Measurements from ENCODE around the gene ACAA1. TPM values are rescaled to one million over a fixed set of nuclear protein-coding genes. Genes with fewer than 3 reads are reported as not detected.

Gene ACAA1
- total and polyA plus RNA-seq, 9 of the 15 experiments (the other 6 are each of a cell fraction or from before 2014, with no cell fraction given): 4.0 to 88.9 (median 57.2) TPM

DNA sequence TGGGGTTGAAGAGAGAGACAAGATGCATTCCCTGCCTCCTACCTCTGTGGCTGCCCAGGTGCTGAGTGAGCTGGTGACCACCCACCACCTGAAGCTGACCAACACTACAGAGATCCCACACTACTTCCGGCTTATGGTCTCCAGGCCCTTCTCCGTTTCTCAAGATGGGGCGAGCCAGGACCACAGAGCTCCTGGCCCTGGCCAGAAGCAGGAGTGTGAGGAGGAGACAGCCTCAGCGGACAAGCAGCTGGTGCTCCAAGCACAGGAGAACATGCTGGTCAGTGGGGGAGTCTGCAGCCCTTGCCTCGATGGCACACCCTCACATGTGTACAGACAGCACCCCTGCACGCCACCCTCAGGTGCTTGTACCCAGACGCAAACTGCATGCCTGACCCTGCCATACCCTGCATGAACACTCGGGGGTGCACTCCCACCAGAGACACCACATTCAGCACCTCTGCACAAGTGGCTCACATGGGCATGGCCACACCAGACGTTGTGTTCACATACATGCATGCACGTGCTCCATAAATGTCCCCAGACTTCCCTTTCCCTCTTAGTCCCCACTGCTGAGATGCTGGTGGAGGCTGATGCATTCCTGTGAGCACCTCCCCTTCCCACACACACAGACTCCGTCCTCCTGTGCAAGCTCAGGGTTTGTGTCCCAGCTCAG lies 19.0 kb downstream of the ACAA1 start:
- Histone ChIP-seq H4K20me1 (replicated peaks; ENCODE audit: control insufficient read depth, insufficient read depth, low read length) (peaks cover 19% of the 10 kb centered on the region), H3K27ac (ENCODE audit: extremely low read depth, low read depth, low read length) (no peak overlapping the region), H3K9me3 (replicated peaks; ENCODE audit: control insufficient read depth, insufficient read depth, low read depth, low read length) (no peaks in the 10 kb centered on the region), H3K4me3 (no peak overlapping the region), H3K9ac (ENCODE audit: insufficient read depth in 1 of 2, low read depth in 2 of 2, low read length in 2 of 2) (peak overlapping the region in 1 of 2 experiments; percentile 44; a peak in 2 of 4 replicates), H3K4me1 (replicated peaks in 1 of 2; ENCODE audit: control insufficient read depth in 2 of 2, insufficient read depth in 2 of 2, low read length in 2 of 2) (peaks cover 0 to 30% of the 10 kb centered on the region in 2 experiments; a peak in 3 of 5 replicates), H3K27me3 (ENCODE audit: control insufficient read depth in 2 of 2, insufficient read depth in 2 of 2, low read length in 2 of 2) (peaks cover 6 to 26% of the 10 kb centered on the region in 2 experiments; a peak in 3 of 5 replicates), H2AFZ (ENCODE audit: low read depth, low read length) (no peak overlapping the region), H3K36me3 (ENCODE audit: control insufficient read depth, insufficient read depth, low read length) (peaks cover 22% of the 10 kb centered on the region; the same call in 2 of the 3 replicates), H3K79me2 (ENCODE audit: control insufficient read depth, insufficient read depth, low read length) (no peaks in the 10 kb centered on the region), H3K4me2 (ENCODE audit: insufficient read depth, low read length) (no peak overlapping the region), H3K9me1 (ENCODE audit: control insufficient read depth, insufficient read depth, low read length) (no peaks in the 10 kb centered on the region)
- peak; percentile 83 to 87 (median 84) for DNase-seq (ENCODE audit: extremely low read depth in 1 of 4, low spot score in 3 of 4)
- ChIA-PET CTCF (ENCODE audit: low intra/inter-chr PET ratio) (interaction anchor here (0.8 to 1.2 kb wide), 3 partner anchors 114 to 362 kb away, joined by 3 to 5 read pairs (median 3); partner anchors contain the start of gene XYLB), POLR2A (interaction anchor here (0.6 to 2.0 kb wide), 8 partner anchors 11 to 545 kb away, joined by 3 to 5 read pairs (median 3); partner anchors contain the start of gene ACAA1)
- in situ Hi-C loops (cut with MboI) (loop anchor here (5.0 kb wide), 1 partner anchor 534 kb away; no protein-coding TSS in a partner anchor), intact Hi-C loops (cut with micrococcal nuclease) (loop anchor here (1.0 to 5.0 kb wide), 4 partner anchors 146 to 364 kb away; partner anchors contain the start of genes SLC22A14 and XYLB)
- FAIRE-seq: peak; percentile 95
- ATAC-seq: peak; percentile 90
- BruUV-seq (replicated peaks): no TSS peak
- 40% methylated on average over 11 of the region's 11 CpGs for WGBS (ENCODE audit: insufficient coverage, low coverage, missing lambda C conversion rate)
- no peak for TF ChIP-seq PRMT5 (CRISPR knock-in tag; IDR thresholded peaks at IDR 0.05)
- no peak for TF ChIP-seq CHD2 (IDR thresholded peaks at IDR 0.05; ENCODE audit: low read depth, low read length)
- TF ChIP-seq AFF1 (IDR thresholded peaks at IDR 0.05; ENCODE audit: low read depth in 1 of 2, partially characterized antibody in 2 of 2): no peak
- 0 out of 2 replicates have a peak, but pooled peaks have one; percentile 55 for TF ChIP-seq XRCC5 (IDR thresholded peaks at IDR 0.05; ENCODE audit: low read depth, low read length)
- TF ChIP-seq ARID2 (IDR thresholded peaks at IDR 0.05): peak; percentile 19; the same call in 1 of the 2 replicates
- no peak for TF ChIP-seq SMAD3 (CRISPR knock-in tag; conservative IDR thresholded peaks at IDR 0.05)
- peak in 1 of 2 experiments; percentile 33; a peak in 1 of 4 replicates for TF ChIP-seq FOXA3 (CRISPR knock-in tag; conservative IDR thresholded peaks at IDR 0.05 in 1 of 2, IDR thresholded peaks at IDR 0.05 in 1 of 2)
- TF ChIP-seq TCF7 (IDR thresholded peaks at IDR 0.05; ENCODE audit: borderline replicate concordance): no peak
- peak; percentile 52 for TF ChIP-seq SUPT5H (IDR thresholded peaks at IDR 0.05)
- 0 out of 2 replicates have a peak, but pooled peaks have one; percentile 25 for TF ChIP-seq TOE1 (IDR thresholded peaks at IDR 0.05; ENCODE audit: borderline replicate concordance)
- 0 out of 2 replicates have a peak, but pooled peaks have one; percentile 9 for TF ChIP-seq TOE1 (CRISPR knock-in tag; IDR thresholded peaks at IDR 0.05; ENCODE audit: borderline replicate concordance, low read depth)
- no peak for TF ChIP-seq ARHGAP35 (IDR thresholded peaks at IDR 0.05; ENCODE audit: partially characterized antibody)
- TF ChIP-seq MAZ (CRISPR knock-in tag; conservative IDR thresholded peaks at IDR 0.05 in 1 of 2, IDR thresholded peaks at IDR 0.05 in 1 of 2): 0 out of 4 replicates have a peak, but pooled peaks of 1 of the 2 experiments have one; percentile 60
- TF ChIP-seq, protein P1, sequence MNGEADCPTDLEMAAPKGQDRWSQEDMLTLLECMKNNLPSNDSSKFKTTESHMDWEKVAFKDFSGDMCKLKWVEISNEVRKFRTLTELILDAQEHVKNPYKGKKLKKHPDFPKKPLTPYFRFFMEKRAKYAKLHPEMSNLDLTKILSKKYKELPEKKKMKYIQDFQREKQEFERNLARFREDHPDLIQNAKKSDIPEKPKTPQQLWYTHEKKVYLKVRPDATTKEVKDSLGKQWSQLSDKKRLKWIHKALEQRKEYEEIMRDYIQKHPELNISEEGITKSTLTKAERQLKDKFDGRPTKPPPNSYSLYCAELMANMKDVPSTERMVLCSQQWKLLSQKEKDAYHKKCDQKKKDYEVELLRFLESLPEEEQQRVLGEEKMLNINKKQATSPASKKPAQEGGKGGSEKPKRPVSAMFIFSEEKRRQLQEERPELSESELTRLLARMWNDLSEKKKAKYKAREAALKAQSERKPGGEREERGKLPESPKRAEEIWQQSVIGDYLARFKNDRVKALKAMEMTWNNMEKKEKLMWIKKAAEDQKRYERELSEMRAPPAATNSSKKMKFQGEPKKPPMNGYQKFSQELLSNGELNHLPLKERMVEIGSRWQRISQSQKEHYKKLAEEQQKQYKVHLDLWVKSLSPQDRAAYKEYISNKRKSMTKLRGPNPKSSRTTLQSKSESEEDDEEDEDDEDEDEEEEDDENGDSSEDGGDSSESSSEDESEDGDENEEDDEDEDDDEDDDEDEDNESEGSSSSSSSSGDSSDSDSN (IDR thresholded peaks at IDR 0.05; ENCODE audit: borderline replicate concordance in 1 of 2, low read depth in 2 of 2, low read length in 2 of 2): no peak

Data from K562 (cell line).